NCI-H345 (cell line): ENCODE data around the gene TRERF1.

Source experiments
- DNase-seq: peaks from one replicate; lab custom pipeline; 2025; lab: John Stamatoyannopoulos, UW

Gene TRERF1

DNA sequence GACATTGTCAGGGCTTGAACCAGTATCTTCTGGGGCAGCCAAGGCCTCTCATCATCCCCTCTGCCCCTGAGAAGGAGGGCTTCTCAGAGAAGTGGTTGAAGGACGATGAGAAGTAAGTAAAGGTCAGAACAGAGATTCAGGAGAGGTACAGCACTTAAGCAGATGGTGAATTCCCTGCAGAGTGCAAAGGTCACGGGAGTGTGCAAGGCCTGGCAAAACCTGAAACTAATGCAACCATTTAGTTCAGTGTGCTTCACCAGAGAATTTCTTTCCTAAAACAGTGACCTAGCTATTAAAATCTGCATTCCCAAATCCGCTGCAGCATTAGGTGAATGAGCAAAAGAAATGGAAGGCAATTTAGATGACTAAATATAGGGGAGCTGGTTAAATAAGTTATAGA lies 58.4 kb downstream of the TRERF1 start:
- no peak for DNase-seq

DNA sequence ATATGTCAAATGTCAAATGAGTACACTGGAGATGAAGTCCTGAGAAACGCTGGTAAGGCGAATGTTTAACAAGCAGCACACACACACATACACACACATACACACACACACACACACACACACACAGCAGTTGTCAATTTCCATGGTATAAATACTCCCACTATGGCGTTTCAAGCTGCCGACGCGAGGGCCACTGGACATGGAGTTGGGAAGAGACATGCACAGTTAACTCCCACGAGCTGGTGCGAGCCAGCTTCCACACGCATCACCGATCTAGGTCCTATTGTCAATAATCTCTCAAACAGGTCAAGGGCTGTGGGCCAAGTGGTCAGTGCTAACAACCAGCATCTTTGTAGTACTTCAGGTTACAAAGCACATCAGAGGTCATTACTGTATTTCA lies 58.9 kb downstream of the TRERF1 start:
- no peak for DNase-seq

DNA sequence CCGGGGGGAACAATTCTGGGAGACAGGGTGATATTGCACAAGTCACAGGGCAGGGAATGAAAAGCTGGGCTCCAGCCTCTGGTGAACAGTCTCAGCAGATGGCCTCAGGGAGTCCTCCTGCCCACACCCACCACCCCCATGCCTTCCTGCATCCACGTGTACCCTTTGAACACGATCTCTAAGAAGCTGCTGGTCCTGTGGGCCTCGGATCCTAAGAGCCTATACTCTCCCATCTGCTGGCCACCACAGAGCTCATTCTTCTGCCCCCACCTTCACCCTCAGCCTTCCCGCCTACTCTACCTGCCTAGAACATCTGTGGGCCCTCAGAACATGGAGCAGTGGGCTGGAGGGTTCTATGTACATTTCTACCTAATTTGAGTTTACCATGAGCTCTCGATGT lies 60.3 kb downstream of the TRERF1 start:
- DNase-seq = no peak

DNA sequence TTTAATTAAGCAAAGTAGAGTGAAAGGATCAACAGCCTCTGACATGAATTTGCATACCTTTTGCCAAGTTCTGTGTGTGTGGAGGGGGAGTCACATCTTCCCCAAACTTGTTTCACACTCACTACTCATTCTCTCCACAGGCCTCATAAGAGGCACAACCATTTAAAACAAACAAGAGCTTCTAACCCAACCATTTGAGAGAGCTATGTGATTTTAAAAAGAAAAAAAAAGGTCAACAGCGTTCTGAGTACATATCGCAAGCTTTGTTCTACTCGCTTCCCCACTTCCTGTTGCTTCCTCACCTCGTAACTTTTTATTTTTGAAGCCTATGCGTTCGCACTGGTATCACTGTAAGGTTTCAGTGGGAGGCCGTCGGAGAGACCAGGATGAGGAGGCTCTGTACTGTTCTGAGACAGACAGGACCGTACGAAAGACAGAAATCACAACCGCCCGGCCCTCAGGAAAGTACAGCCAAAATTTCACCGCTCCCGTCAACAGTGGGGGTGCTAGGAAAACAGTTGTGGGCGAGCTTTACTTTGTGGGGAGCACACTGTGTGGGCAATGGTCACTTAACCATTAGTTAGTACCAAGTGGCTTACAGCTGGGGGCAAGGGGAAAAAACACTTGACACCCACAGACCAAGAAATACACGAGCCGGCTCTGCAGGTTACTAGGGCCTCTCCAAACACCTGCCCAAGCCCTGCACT lies 61.3 kb downstream of the TRERF1 start:
- no peak for DNase-seq

DNA sequence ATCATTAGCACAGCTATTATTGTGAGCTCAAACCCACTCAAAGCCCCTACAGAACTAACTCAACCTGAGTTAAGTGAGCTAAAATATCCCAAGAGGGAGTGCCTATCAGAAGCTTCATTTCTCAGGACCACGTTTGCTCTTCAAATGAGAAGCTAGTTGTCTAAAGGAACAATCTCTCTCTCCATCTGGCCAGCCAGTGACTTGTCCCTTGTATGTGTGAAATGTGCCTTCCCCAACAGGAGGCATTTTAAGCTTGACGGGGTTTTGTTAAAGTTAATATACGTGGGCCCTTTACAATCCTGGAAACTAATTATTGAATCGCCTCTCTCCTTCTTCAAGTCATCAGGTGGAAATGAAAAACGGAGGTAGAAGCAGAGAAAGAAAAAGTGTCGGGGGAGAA lies 62.0 kb downstream of the TRERF1 start:
- no peak for DNase-seq

DNA sequence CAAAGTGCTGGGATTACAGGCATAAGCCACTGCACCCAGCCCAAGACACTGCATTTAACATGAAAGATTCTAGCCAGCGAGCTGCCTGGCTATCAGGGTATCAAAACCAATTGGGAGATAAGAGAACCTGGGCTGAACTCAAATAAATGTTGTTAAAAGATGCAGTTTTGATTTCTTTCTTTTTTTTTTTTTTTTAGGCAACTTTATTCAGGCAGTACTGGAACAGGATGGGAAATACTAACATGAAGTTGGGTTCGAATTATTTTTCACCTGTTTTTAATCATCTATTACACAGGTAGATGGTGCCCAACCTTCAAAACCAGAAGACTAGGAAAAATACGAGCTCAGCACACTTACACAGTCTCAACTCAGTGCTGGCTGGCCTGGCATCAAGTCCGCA lies 63.7 kb downstream of the TRERF1 start:
- no peak for DNase-seq

DNA sequence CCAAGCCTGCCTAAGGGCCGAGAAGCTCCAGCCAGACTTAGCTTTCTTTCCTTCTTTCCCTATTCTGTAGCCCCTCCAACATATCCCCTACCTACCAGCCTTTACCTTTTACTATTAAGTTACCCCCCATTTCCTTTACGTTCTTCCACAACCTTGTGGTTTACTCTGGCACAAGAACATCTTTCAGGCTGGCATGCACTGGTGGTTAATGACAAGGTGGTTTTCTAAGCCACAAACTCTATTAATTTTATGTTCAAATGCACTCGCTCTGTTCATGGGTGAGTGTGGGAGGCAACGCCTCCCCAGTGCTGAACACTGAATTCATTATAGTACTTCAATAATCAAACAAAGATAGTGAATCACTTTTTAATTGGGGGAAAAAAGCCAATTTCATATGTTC lies 64.4 kb downstream of the TRERF1 start:
- no peak for DNase-seq

DNA sequence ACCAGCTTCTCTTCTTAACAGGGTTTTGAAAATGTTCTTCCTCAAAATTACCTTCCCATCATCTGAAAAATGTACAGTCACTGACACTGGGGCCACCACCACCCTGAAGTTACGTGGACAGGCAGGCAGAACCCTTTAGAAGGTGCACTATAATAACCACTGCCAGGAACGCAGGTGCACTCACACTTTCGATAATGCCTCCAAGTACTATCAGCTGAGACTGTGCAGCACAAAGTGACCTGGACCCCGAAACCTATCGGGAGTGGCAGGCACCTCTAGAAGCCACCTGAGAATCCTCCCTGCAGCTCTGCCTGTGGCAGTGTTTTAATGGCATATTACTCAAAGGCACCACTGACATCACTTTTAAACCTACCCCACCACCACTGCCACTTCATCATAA lies 66.4 kb downstream of the TRERF1 start:
- DNase-seq = no peak

DNA sequence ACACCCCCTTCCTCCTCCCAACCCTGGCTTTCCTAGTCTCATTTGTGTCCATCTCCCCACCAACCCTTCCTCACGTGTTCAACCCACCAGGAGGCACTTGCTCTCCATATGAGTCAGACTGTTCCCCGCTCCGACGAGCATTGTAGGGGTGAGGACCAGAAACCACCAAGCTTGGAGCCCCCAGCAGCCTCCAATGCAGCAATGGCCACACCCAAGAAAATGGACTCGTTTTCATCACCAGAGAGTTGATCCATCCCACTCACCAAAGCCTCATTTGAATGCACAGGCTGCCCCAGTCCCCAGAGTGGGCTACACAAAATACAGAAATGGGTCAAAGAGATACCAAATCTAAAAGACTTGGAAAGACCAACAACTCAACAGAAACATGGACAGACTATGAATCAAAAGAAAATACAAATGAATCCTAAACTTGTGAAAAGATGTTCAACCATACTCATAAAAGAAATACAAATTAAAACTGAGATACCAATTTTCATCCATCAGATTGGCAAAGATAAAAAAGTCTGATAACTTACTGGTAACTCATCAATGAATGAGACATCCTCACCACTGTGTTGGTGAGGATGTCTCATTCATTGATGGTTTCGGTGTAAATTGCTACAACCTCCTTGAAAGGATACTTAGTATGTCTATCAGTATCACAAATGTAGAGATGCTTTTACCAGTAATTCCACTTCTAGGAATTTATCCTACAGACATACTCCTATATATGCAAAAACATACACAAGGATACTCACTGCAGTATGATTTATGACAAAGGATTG lies 68.1 kb downstream of the TRERF1 start:
- DNase-seq = no peak

DNA sequence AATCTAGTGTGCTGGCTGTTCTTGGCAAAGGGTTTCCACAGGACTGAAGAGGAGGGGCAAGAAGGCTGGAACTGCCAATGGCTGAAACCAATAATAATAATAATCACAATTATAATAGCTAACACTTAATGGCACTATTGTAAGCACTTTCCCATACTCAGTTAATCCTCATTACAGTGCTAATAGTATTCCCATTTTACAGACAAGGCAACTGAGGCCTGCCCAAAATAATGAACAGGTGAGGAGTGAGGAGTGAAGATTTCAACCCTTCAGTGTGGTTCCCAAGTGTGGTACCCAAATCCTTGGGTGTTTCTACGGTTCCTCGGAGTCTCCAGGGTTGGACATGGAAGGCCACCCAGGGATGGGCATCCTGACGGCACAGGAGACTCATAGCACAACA lies 69.9 kb downstream of the TRERF1 start:
- no peak for DNase-seq

DNA sequence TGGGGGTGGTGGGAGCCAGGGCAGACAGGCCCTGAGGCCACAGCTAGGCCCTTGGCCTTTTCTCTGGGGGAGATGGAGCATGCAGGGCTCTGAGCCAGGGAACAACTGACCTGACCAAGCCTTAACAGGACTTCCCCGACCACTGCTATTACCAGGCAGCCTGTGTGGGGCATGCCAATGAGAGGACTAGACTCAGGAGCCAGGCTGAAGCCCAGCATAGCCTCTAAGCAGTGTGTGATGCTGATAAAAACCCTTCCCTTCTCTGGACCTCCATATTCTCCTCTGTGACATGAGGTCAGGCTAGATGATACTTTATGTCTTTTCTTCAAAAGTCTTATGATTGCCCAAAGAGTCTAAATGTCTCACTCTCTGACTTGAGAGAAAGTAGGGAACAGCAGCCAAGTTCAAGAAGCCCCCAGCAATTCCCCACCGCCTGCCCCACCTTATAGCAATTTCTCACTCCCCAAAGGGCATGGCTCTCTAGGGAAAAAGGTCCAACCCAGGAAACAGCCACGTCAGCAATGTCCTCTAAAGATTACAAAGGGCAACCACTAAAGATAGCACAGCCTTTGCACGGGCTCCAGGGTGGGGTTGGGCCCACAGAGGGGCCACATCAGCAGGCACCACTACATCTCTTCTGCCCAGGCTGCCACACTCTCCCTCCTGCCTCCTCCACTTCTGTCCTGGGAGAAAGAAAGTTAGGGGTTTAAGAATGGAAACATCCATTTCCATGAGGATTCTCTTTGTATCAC lies 71.3 kb downstream of the TRERF1 start:
- no peak for DNase-seq

DNA sequence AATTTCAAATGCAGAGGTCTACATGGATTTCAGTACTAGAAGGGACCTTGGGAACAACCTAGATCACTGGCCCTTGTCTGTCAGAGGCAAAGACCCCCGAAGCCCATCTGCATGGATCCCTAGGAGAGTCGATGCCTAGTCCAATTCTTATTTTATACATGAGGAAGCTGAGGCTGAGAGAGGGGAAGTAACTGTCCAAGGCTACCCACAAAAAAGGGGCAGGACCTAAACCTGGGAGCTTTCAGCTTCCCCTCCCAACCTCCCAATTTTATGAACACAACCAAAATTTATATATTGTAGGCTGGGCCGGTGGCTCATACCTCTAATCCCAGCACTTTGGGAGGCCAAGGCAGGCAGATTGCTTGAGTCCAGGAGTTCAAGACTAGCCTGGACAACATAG lies 73.2 kb downstream of the TRERF1 start:
- no peak for DNase-seq

DNA sequence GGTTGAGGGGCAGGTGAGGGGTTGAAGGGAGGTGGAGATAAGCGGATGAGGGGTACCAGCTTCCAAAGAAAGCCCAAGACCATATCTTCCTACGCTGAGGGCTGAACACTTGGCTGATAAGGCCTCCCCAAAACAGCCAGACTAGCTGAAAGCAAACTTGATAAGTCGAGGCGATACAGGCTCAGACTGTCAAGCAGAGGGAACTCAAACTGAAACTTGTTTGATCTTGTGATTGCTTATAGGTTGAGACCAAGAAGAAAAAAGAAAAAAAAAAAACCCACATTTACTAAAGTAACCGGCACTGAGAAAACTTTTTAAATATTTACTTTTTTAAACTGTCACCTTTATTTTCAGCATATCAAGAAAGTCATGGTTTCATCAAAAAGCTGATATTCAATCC lies 73.6 kb downstream of the TRERF1 start:
- no peak for DNase-seq

DNA sequence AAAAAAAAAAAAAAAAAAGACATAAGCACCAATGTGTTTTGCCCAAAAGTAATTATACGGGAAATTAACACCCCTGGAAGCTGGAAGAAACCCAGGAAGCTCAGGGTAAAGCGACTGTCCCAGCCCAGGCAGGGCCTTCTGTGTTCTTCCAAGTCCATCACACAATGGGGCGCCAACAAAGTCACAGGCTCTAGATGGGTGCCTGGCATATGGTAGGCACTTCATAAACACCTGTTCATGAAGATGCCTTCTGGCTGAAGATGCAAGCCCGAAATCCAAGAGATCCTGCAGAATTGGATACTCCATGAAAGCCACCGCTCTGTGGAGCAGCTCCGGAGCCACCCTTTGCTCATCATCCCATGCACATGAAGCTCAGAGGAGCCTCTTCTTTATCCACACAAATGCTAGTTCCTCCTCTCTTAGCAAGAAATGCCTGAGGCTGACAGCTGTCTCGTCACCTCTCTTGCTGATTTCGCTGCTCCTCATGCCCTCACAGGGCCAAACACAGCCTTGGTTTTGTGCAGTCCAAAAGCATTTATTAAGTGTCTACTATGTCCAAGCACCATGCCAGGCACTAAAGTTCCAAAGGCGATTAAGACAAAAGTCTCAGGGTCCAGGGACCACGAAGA lies 76.6 kb downstream of the TRERF1 start:
- DNase-seq = no peak

DNA sequence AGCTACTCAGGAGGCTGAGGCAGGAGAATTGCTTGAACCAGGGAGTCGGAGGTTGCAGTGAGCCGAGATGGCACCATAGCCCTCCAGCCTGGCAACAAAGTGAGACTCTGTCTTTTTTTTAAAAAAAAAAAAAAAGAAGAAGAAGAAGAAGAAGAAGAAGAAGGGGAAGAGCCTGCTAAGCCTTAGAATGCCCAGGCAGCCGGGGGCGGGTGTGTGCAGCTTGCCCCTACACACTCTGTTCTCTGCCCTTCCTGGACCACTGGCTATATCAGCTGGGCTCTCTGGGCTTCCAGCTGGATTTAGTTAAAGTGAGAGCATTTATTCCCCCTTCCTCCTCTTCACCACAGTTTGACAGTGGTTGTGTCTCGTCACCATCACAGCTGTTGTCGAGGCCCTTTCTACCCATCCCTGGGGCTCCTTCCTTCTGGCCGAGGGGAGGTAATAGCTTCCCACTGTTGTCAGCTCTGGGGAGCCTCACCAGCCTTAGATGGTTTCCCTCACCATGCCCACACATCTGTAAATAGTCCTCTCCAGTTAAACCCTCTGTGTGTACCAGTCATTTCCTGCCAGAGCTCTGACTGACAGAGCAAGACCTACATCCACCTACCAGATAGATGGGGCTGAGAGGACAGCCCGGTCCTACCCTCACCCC lies 77.6 kb downstream of the TRERF1 start:
- DNase-seq = no peak

DNA sequence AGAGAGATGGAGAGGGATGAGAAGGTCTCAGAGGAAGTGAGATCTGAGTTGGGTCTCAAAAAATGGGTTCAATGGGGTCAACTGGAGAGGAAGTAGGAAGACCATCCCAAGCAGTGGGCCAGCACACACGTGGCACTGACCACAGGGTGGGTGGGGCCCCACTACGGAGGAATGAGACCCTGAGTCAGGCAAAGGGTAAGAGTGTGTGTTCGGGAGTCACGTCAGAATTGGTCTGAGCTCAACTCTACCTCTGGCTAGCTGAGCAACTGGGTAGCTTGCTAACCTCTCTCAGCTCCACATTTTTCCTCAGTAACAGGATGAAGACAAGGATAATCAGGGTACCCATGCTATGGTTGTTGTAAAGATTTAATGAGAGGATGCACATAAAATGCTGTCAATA lies 79.0 kb downstream of the TRERF1 start:
- no peak for DNase-seq

DNA sequence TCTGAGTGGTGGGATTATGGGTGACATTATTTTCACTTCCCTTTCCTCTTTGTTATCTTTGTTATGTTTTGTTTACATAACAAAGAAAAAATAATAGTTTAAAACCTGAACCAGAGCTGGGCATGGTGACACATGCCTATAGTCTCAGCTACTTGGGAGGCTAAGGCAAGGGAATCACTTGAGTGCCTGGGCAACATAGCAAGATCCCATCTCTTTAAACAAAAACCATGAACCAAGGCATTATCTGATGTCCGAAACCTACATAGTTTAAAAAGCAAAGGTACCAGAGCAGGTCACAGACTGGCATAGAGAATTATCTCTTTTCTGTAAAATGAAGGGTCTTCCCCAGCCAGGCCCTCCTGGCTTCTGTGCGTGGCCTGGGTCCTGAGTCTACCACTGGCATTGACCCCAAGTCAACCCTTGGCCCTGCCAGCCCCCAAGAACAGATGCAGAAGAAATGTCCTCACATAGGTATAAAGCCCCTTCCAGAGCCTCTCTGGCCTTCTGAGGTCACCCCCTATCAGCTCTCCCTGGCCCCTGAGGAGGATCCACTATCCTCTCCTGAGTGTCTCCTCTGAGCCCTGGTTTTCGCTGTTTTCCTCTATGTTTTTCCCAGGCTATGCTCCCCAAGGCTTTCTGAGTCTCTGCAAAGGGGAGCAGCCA lies 81.3 kb downstream of the TRERF1 start:
- no peak for DNase-seq

DNA sequence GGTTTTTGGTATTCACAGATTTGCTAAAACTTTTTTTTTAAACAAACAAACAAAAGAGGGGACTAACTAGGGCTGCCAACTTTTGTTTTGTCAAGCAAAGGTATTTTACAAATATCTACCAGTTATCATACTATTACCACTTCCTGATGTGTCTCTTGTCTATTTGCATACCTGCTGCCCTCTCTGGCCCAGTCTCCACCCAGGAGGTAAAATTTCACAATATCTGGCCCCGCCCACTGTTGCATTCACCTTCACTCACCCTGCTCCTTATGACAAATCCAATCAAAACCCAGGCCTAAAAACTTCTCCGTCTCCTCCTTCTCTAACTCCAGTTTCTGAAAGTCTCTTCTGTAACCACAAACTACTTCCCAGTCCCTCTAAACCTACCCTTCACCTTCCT lies 82.2 kb downstream of the TRERF1 start:
- no peak for DNase-seq

DNA sequence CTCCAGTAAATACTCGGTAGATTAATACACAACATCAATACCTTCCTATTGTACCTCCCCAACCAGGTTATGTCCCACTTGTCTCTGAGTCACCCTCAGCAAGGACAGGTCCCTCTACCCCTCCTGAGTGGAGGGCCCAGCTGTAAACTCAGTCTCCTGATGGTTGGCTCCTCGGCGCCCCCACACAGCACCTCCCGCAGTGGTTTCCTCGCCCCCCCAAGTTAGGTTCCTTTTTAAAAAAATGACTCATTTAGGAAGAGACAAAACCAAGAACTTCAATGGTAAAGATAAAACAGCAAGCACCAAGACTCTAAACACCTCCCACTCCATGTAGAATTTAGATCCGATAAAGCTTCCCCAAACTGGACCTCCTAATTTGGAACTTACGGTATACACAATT lies 83.5 kb downstream of the TRERF1 start:
- DNase-seq = no peak

DNA sequence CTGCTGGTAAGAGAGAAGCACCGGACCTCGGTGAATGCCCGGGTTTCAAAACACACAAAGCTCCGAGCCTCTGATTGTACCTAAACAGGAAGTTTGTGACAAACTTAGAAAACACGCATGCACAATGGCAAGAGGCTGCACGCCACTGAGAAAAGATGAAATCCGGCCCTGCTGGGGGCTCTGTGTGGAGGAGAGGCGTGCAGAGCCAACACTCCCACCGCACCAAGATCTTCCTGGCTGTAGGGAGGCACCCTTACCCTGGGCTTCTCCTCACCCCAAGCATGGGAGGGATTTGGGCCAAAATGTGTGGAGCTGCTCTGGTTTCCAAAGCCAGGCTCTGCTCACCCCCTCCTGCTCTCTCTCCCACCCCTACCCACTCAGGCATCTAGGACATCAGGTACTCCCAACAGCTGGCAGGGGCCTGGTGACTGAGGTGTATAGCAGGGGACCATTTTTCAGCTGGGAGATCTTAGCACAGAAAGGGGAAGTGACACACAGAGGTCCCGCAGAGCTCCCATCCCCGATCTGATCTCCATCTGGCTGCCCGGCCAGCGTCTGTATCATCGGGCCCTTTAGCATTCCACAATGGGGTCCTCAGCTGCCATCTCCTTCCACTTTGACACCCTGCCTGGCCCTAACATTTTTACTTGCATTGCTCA lies 84.2 kb downstream of the TRERF1 start:
- DNase-seq = no peak

DNA sequence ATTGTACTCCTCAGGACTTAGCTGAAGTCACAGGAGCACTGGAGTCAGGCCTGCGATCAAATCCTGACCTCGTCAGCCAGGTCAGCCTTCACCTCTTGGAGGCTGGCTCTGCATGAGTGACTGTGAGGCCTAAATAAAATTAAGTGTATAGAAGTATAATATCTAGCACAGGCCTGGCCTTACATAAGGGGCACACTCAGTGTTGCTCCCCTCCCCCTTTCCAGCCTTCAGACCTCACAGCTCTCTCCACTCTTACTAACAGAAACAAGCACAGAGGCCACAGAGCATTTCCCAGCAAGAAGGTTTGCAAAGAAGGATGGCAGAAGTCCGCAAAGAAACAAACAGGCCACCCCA lies 84.8 kb downstream of the TRERF1 start:
- no peak for DNase-seq
